PC-3 (cell line): Measurements from ENCODE around the gene ZNF669.

Experiments
- EZH2 ChIP-seq: fragments of 300-600 bp; sonication (generic); IDR thresholded peaks from one replicate; pipeline ENCODE4 v1.6.1; 2017; ENCODE audit warnings: antibody characterized with exemption, mild to moderate bottlenecking, low read length; ENCODE audit not compliant: unreplicated experiment
- TF ChIP-seq, protein P1 (sequence below): fragments of 300-600 bp; sonication (generic); conservative IDR thresholded peaks from 2 replicates; pipeline ENCODE4 v1.5.1; 2017; ENCODE audit warnings: antibody characterized with exemption, low read depth, mild to moderate bottlenecking, low read length

DNA sequence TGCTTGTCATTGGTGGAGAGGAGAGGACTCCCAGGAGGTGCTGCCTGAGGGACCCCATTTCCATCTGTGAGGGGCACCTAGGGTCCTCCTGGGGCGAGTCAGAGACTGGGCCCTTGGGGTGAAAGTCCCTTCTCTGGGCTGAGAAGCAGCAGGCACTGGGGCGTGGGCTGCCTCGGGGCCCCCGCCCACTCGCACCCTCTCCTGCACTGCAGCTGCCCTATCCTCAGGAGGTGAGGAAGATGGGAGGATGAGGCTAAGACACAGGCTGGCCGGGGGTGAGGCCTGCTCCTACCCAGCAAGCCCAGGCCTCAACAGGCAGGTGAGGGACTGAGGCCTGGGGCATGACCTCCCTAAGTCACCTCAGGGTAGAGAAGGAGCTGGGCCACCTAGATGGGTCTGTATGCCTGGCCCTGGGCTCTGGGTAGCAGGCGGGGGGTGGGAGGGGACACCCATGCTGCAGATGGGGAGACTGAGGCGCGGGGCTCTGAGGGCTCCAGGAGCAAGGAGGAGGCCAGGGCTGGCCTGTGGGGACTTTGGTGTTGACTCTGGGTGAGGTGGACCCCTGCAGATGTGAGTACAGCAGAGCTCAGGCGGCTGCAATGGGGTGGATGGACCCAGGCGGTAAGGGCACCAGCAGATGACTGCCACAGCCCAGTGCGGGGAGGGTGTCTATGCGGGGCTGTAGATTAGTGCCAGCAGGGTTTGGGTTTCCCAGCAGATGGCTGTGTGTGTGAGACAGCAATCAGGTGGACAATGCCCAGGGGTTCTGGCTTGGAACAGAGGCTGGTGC, 10.4 kb upstream of the ZNF669 start:
- TF ChIP-seq, protein P1, sequence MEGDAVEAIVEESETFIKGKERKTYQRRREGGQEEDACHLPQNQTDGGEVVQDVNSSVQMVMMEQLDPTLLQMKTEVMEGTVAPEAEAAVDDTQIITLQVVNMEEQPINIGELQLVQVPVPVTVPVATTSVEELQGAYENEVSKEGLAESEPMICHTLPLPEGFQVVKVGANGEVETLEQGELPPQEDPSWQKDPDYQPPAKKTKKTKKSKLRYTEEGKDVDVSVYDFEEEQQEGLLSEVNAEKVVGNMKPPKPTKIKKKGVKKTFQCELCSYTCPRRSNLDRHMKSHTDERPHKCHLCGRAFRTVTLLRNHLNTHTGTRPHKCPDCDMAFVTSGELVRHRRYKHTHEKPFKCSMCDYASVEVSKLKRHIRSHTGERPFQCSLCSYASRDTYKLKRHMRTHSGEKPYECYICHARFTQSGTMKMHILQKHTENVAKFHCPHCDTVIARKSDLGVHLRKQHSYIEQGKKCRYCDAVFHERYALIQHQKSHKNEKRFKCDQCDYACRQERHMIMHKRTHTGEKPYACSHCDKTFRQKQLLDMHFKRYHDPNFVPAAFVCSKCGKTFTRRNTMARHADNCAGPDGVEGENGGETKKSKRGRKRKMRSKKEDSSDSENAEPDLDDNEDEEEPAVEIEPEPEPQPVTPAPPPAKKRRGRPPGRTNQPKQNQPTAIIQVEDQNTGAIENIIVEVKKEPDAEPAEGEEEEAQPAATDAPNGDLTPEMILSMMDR: no peak
- TF ChIP-seq EZH2: no peak
